HG03460 (cell line): ENCODE results near the gene HS6ST3.

Experiments
- ATAC-seq: cut with Tn5 transposase; IDR thresholded peaks from one replicate; pipeline ENCODE4 v1.9.1; 2021; ENCODE audit not compliant: unreplicated experiment

Gene HS6ST3

DNA sequence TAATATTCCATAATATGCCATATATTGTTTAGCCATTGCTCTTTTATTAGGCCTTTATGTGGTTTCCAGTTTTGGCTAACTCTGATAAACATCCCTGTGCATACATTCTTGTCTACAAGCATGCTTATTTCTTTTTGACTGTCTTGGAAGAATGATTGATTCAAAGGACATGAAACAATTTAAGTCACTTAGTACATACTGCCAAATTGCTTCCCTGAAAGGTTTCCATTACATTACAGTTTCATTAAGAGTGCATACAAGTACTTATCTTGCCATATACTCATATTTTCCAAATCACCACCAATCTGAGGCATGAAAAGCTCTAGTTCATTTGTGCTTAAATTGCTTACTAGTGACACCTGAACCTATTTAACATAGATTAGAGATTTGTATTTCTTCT is 790.5 kb downstream of the HS6ST3 start:
- ATAC-seq, result no peak
